Esophagus (tissue), 2 donors: ENCODE data around the gene RBFOX1. TPM values are rescaled to one million over a fixed set of nuclear protein-coding genes. Genes with fewer than 3 reads are reported as not detected.

ENCODE experiments used
- H3K27ac ChIP-seq, 2 donors: one replicate each; pipeline ENCODE4 v1.5.1; 2013; ENCODE audit warnings: low read depth in 2 of 2, mild to moderate bottlenecking in 2 of 2, inconsistent platforms in 1 of 2, low read length in 1 of 2, moderate library complexity in 1 of 2
- H3K27me3 ChIP-seq, 2 donors: one replicate each; pipeline ENCODE4 v1.6.1; 2013; ENCODE audit warnings: low read length in 2 of 2, control low read depth in 1 of 2, mild to moderate bottlenecking in 1 of 2; ENCODE audit not compliant: insufficient read depth in 2 of 2, control insufficient read depth in 1 of 2
- H3K36me3 ChIP-seq, 2 donors: one replicate each; pipeline ENCODE4 v1.6.1; 2013; ENCODE audit warnings: low read length in 1 of 2; ENCODE audit not compliant: control insufficient read depth in 2 of 2, insufficient read depth in 2 of 2
- H3K4me1 ChIP-seq, 2 donors: one replicate each; pipeline ENCODE4 v1.6.1; 2013; ENCODE audit warnings: low read length in 1 of 2; ENCODE audit not compliant: control insufficient read depth in 2 of 2, insufficient read depth in 2 of 2
- H3K4me3 ChIP-seq, 2 donors: one replicate each; pipeline ENCODE4 v1.5.1; 2013; ENCODE audit warnings: low read length in 2 of 2, mild to moderate bottlenecking in 2 of 2, low read depth in 1 of 2, moderate library complexity in 1 of 2
- H3K9me3 ChIP-seq, 2 donors: one replicate each; pipeline ENCODE4 v1.6.1; 2013; ENCODE audit warnings: mild to moderate bottlenecking in 2 of 2, low read depth in 1 of 2, low read length in 1 of 2, moderate library complexity in 1 of 2; ENCODE audit not compliant: control insufficient read depth in 2 of 2, insufficient read depth in 1 of 2
- WGBS, 2 donors: extraction: QIAGEN DNeasy Blood & Tissue Kit; methylation state at CpG; one replicate each; pipeline ENCODE4 v1.1.7; 2013; 5-methylcytosine and 5-hydroxymethylcytosine counted together
- polyA plus RNA-seq, 2 donors: library from polyadenylated mRNA; stranded (reverse); fragments of 200-250 nt; gene quantifications; one replicate each; pipeline ENCODE4 v1.2.3, GENCODE V29; 2013
- donor health status: healthy with polysubstance abuse.
- donor health status: Bipolar disorder and iron deficiency.

Gene RBFOX1
- polyA plus RNA-seq, 2 donors, result 0.01 to 0.16 TPM

- Histone ChIP-seq H3K9me3 (no peaks in the 10 kb centered on the region), H3K4me1 (no peaks in the 10 kb centered on the region), H3K27me3 (no peaks in the 10 kb centered on the region), H3K4me3 (no peak overlapping the region), H3K27ac (no peak overlapping the region), H3K36me3 (no peaks in the 10 kb centered on the region)
- WGBS, 2 donors, result 49 to 64% methylated on average over 9 of the region's 9 CpGs
Observed at GRCh38 chr16:7545251-7545650, 212.6 kb downstream of the RBFOX1 start.

DNA sequence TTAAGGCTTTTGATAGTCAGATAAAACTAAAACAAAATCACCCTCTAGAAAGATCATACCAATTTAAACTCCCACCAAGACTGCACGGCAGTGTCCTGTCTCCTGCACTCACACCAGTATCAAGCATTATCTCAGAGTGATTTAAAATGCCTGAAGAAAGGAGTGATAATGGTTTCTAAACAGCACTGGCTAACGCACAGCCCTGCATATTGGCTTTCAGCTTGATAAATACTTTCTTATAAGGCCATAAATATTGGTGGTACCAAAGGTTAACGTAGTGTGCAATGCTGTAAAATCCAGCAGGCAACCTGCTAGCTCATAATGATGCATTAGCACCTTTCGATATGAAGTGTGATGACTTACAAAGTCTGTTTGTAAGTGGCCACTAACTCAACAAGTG is 214.3 kb downstream of the RBFOX1 start:
- no peak overlapping the region for H3K4me3 ChIP-seq
- 37 to 45% methylated on average over 4 of the region's 4 CpGs for WGBS, 2 donors
- H3K36me3 ChIP-seq, result no peaks in the 10 kb centered on the region
- no peaks in the 10 kb centered on the region for H3K27me3 ChIP-seq
- no peaks in the 10 kb centered on the region for H3K4me1 ChIP-seq
- no peak overlapping the region for H3K27ac ChIP-seq
- H3K9me3 ChIP-seq, result no peaks in the 10 kb centered on the region

DNA sequence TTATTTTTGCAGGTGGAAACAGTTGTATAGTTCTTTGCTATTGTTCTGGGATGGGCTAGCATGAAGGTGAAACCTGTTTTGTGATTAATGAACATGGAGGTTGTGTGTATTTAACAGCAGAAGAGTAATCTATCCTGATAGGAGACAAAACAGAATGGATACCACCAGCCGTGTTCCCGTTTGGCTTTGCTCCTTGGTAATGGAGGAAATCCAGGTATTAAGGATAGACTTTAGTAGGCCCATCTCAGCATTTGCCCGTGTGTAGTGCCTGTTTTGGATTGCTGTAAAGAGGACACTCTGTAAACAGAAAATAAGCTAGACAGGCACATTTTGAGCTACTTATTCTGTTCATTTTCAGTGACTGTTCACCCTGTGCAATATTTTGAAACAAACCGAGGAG is 215.1 kb downstream of the RBFOX1 start:
- WGBS, 2 donors, result 51 to 52% methylated on average over 4 of the region's 4 CpGs

GRCh38 chr16:7548796-7549318 is 216.2 kb downstream of the RBFOX1 start:
- no peaks in the 10 kb centered on the region for H3K4me1 ChIP-seq
- no peaks in the 10 kb centered on the region for H3K9me3 ChIP-seq
- no peaks in the 10 kb centered on the region for H3K27me3 ChIP-seq
- H3K27ac ChIP-seq, result no peak overlapping the region
- no peak overlapping the region for H3K4me3 ChIP-seq
- 81 to 89% methylated on average over 4 of the region's 4 CpGs for WGBS, 2 donors
- no peaks in the 10 kb centered on the region for H3K36me3 ChIP-seq

More for the DNA sequence above, 215.1 kb downstream of the RBFOX1 start:
- no peaks in the 10 kb centered on the region for H3K9me3 ChIP-seq
- H3K27me3 ChIP-seq, result no peaks in the 10 kb centered on the region
- H3K27ac ChIP-seq, result no peak overlapping the region
- H3K4me1 ChIP-seq, result no peaks in the 10 kb centered on the region
- H3K36me3 ChIP-seq, result no peaks in the 10 kb centered on the region
- no peak overlapping the region for H3K4me3 ChIP-seq

DNA sequence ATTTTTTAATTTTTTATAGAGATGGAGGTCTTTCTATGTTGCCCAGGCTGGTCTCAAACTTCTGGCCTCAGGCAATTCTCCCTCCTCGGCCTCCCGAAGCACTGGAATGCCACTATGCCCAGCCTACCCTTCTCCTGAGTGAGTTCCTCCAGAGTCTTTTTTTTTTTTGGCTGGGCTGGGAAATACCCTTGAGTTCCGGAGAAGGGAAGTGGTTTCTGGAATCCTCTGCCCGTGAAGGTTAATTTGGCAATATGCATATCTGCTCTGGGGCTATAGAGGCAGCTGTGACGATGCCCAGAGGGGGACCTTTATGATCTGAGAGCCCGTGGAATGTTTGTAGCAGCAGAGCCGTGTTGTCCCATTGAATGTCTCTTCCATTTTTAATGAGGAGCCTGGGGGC is 217.5 kb downstream of the RBFOX1 start:
- H3K4me1 ChIP-seq, result no peaks in the 10 kb centered on the region
- H3K9me3 ChIP-seq, result no peaks in the 10 kb centered on the region
- H3K36me3 ChIP-seq, result no peaks in the 10 kb centered on the region
- 63 to 69% methylated on average over 7 of the region's 7 CpGs for WGBS, 2 donors
- H3K27ac ChIP-seq, result no peak overlapping the region
- H3K4me3 ChIP-seq, result no peak overlapping the region
- H3K27me3 ChIP-seq, result no peaks in the 10 kb centered on the region

GRCh38 chr16:7555459-7555858 is 222.8 kb downstream of the RBFOX1 start:
- WGBS, 2 donors, result 80 to 86% methylated on average over 7 of the region's 7 CpGs
- no peaks in the 10 kb centered on the region for H3K36me3 ChIP-seq
- no peaks in the 10 kb centered on the region for H3K27me3 ChIP-seq

DNA sequence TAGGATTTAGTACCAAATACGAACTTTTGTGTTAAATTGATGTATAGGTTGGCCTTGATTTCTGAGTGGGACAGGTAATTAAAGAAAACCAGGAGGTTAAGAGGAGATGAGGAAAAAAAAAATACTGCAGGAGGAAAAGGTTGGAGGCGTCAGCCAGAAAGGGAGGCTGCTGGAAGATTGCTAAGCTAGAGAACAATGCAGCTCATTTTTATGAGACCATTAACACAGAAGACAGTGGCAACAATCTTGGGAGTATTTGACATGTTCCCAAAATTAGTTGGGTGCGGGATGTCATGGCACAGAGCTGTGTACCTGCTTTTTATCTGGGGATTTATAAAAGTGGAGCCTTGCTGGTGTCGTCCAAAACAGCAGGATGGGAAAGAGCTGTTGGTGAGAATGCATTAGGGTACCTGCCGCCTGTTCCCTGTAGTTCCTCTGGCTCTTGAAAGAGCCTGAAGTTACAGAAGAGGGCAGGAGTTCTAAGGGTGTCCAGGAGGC is 229.3 kb downstream of the RBFOX1 start:
- Histone ChIP-seq H3K4me3 (no peak overlapping the region), H3K36me3 (no peaks in the 10 kb centered on the region), H3K4me1 (no peaks in the 10 kb centered on the region), H3K9me3 (no peaks in the 10 kb centered on the region), H3K27ac (no peak overlapping the region), H3K27me3 (no peaks in the 10 kb centered on the region)
- WGBS, 2 donors, result 73 to 82% methylated on average over 5 of the region's 5 CpGs

More at GRCh38 chr16:7555459-7555858, 222.8 kb downstream of the RBFOX1 start:
- Histone ChIP-seq H3K27ac (no peak overlapping the region), H3K9me3 (no peaks in the 10 kb centered on the region), H3K4me1 (no peaks in the 10 kb centered on the region), H3K4me3 (no peak overlapping the region)

DNA sequence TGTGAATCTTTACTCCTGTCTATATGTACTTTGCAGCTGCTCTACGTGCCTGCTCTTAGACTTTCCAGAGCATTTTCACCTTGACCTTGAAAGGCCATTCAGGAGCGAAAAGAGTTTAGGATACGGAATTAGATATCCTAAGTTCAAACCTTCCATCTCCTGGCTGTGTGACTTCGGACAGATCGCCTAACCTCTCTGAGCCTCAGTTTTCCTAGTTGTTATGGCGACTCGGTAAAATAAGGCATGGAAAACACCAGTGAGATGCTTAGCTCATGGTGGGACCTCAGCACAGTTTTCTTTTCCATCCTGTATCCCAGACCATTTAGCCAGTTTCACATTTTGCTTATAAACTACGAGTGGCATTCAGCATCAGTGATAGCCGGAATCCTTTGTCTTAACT is 233.7 kb downstream of the RBFOX1 start:
- 77 to 80% methylated on average over 9 of the region's 9 CpGs for WGBS, 2 donors
- H3K27me3 ChIP-seq, result no peaks in the 10 kb centered on the region
- H3K4me3 ChIP-seq, result no peak overlapping the region
- H3K36me3 ChIP-seq, result no peaks in the 10 kb centered on the region
- no peaks in the 10 kb centered on the region for H3K4me1 ChIP-seq
- H3K9me3 ChIP-seq, result no peaks in the 10 kb centered on the region
- no peak overlapping the region for H3K27ac ChIP-seq

- WGBS, 2 donors, result 81% methylated on average over 10 of the region's 10 CpGs
- H3K4me1 ChIP-seq, result no peaks in the 10 kb centered on the region
Observed at GRCh38 chr16:7571366-7571765, 238.7 kb downstream of the RBFOX1 start.

GRCh38 chr16:7577588-7577987 is 244.9 kb downstream of the RBFOX1 start:
- no peaks in the 10 kb centered on the region for H3K36me3 ChIP-seq
- no peaks in the 10 kb centered on the region for H3K27me3 ChIP-seq
- H3K27ac ChIP-seq, result no peak overlapping the region
- H3K9me3 ChIP-seq, result peaks cover 0 to 2% of the 10 kb centered on the region in 2 donors
- no peaks in the 10 kb centered on the region for H3K4me1 ChIP-seq
- no peak overlapping the region for H3K4me3 ChIP-seq
- 76 to 77% methylated on average over 2 of the region's 2 CpGs for WGBS, 2 donors

More at GRCh38 chr16:7571366-7571765, 238.7 kb downstream of the RBFOX1 start:
- Histone ChIP-seq H3K4me3 (no peak overlapping the region), H3K27me3 (no peaks in the 10 kb centered on the region), H3K27ac (no peak overlapping the region), H3K36me3 (no peaks in the 10 kb centered on the region), H3K9me3 (no peaks in the 10 kb centered on the region)
